WTC11 (cell line): ENCODE data around the gene MLST8.

Source experiments
- CTCF ChIP-seq: fragments of 200-600 bp; IDR thresholded peaks from 2 replicates; pipeline ENCODE4 v1.8.0; 2022; ENCODE audit warnings: antibody characterized with exemption
- TEAD4 ChIP-seq: sonication (generic); formaldehyde crosslinking; IDR thresholded peaks from 2 replicates; pipeline ENCODE4 v1.8.0; 2022; ENCODE audit warnings: mild to moderate bottlenecking, missing genetic modification reagents

DNA sequence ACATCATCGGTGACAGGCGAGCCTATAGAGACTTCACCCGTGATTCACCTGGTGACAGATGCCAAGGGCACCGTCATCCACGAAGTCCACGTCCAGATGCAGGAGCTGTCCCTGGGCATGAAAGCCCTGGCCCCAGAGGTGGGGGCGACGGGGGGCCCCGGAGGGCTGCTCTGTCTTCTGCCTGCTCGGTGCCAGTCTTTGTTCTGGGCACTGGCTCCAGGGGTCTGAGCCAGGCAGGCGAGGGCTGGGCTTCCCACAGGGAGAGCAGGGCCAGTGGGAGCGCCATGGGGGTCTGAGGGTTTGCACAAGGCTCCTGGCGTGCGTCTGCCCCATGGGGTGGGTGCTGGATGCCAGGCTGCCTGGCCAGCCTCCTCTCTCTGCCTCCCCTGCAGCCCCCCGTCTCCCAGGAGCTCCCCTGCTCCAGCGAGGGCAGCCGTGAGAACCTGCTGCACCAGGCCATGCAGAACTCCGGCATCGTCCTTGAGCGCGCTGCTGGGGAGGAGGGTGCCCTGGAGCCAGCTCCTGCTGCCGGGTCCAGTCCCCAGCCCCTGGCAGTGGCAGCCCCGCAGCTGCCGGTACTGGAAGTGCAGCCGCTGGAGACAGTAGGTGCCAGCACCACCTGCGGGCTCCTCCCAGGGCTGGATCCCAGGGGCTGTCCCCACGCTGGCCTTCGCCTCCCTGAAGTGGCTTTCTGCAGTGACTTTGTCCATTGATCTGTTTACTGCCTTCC lies 28.0 kb downstream of the MLST8 start:
- no peak for TF ChIP-seq CTCF
- TF ChIP-seq TEAD4 (CRISPR knock-in tag), result no peak
